GM21360 (cell line): ENCODE results near the gene IRX2.

Source experiments
- ATAC-seq: cut with Tn5 transposase; IDR thresholded peaks from one replicate; pipeline ENCODE4 v1.9.1; 2021; ENCODE audit warnings: mild to moderate bottlenecking, moderate library complexity; ENCODE audit not compliant: unreplicated experiment

Gene IRX2

GRCh38 chr5:2742921-2743679 lies 8.4 kb downstream of the IRX2 start:
- ATAC-seq = no peak

DNA sequence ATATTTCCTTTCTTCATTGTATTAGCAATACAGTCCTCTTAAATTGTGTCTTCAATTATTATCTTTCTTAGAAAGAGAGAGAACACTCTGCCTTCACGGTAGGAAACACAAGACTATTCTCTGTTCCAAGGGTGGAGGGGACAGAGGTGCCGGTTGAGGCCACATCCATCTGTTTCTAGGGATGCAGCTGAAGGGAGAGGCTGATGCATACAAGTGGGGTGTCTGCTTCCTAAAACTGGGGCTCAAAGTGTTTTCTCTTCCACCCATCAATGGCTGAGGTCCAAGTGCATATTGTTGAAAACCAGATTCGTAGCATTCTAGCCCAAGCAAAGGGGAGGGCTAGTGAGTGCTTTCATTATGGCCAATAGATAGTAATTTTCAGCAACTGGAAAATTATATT lies 9.5 kb downstream of the IRX2 start:
- ATAC-seq = no peak

DNA sequence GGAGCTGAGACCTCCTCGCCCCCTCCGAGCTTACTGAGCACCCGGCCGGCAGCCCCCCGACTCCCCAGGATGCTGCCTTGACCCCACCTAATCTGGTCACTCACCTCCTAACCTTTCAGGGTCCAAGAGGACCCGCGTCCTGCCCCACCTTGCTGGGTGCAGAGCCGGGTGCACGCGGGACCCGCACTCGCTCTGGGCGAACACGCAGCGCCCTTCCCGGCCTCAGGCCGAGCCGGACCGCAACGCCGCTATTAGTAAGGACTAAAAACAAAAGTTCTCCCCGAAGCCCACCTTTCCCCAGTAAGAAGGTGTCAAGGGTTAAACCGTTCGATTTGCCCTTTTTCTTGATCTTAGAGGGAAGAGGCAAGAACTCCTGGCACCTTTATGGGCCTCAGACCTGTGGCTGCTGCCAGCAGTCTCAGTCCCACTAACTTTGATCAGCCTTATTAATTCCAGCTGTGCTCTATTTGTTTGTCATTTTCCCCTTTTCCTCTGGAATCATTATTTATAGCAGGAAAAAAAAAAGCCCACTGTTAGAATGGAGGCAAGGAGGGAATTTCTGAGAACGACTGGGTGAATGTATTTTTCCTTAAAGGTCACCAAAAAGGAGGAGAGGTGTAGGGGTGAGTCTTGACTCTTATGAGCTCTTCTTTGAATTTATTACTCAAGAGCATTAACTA lies 10.5 kb downstream of the IRX2 start:
- ATAC-seq = no peak

DNA sequence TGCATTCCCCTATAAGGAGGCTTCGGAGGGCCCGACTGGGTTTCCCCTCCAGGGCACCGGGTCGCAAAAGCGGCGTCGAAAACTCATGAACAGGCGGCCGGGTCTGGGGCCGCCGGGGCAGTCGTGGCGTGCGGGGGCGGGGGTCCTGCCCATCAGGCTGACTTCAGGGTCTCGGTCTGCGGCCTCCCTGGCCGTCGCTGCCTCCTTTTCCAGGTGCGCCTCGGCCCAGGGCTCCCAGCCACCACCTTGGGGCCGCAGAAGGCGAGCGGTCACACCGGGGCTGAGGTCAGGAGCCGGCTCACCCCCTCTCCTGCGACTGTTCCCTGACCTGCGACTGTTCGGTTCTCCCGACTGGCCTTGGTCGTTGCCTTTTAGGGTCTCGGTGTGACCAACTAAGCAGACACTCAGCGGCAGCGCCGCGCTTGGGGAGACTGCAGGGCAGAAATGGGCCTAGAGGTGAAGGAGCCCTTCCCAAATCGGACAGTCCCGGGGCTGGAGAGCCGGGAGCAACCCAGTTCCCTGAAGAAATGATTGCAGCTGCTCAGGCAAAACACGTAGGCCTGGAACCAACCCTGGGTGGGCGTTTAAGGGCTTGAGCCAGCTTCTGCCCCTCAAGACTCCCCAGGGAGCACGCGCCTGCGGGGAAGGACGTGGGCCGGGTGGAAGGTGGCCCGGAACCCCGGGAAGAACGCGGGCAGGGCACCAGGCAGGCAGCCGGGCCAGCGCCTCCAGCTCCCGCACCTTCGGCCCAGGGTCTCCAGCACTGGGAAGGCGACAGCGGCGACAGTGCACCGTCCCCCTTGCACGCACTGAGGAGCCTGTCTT lies 11.2 kb downstream of the IRX2 start:
- no peak for ATAC-seq

- no peak for ATAC-seq
Measured at GRCh38 chr5:2739360-2740050, 12.0 kb downstream of the IRX2 start.

GRCh38 chr5:2738700-2739359 lies 12.6 kb downstream of the IRX2 start:
- ATAC-seq = no peak

GRCh38 chr5:2738156-2738699 lies 13.2 kb downstream of the IRX2 start:
- ATAC-seq = no peak

DNA sequence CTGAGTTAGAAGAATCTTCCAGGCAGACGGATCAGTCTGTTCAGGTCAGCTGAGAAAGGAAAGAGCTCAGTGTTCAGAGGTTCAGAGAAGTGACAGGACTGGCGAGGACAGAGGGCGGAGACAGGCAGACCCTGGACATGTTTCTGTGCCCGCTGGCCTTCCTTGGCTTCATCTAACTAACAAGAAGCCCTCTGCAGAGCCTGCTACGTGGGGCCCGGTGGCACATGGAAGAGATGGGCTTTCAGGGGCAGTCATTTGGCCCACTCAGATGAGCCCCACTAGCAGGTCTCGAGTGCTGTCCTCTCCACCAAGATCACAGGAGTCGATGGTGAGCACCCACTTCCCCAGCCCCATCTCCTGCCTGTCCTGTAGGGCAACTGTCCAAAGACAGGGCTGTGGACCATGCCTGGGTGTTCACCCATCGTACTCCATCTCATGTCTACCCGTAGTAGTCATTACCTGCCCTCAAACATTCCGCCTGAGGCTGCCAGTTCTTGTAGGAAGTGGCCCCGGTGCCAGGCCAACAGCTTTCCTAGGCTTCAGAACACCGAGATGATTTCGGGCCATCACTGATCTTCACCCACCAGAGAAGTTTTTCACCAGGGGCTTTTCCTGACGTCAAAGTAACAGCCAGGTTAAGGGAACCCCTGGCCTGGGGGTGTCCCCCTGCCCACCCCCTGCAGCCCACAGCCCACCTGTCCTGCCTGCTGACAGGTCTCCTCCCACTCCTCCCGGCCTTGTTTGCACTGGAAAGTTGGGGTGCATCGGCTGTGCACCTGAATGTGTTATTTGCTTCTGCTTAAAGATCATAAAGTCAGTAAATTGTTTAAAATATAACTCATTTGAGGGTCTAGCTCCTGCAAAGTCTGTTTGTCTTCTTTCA lies 14.0 kb downstream of the IRX2 start:
- ATAC-seq = no peak

GRCh38 chr5:2736872-2737271 lies 14.6 kb downstream of the IRX2 start:
- ATAC-seq = no peak

DNA sequence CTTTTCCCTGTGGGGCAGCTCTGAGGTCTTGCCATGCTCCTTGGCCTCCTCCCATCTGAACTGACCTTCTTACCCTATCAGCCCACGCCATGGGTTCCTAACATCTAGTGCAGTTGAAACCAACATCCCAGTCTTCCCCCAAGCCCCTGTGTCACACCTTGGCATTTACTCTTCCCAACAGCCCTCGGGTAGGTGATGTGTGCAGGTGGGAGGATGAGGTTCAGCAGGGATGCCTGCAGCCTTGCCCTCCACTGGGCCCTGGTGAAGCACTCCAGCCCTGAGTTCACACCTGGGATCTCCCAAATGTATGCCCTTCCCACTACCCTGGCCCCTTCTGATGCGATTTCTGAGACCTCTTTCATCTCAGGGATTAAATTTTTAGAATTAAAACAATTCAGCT lies 15.5 kb downstream of the IRX2 start:
- no peak for ATAC-seq

DNA sequence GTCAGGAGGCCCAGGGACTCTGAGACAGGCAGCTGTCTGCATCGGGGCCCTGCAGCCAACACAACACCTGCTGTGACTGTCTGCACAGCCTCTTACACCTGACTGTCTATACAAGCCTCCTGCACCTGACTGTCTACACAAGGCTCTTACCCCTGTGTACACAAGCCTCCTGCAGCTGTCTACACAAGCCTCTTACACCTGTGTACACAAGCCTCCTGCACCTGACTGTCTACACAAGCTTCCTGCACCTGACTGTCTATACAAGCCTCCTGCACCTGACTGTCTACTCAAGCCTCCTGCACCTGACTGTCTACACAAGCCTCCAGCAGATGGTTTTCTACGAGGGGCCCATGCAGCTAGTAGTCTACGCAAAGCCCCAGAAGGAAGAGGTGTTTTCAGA lies 18.6 kb downstream of the IRX2 start:
- ATAC-seq = no peak

GRCh38 chr5:2732004-2732403 lies 19.5 kb downstream of the IRX2 start:
- ATAC-seq = no peak

- no peak for ATAC-seq
Measured at GRCh38 chr5:2729189-2729588, 22.3 kb downstream of the IRX2 start.

DNA sequence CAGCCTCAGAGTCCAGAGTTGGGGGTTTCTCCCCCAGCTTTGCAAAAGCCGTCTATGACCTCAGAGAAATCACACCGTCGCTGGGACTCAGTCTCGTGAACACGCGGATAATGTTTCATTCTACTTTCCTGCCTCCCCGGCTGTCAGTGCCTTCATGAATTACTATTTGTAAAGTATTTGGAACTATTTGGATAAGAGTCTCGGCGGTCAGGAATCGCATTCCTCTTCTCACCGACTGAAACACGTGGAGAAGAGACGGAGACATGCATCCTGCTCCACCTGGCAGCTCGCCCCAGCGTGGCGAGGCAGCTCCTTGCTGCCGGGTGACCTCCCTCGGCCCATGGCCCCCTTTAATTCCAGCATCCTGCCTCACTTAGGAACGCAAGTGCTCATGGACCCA lies 23.9 kb downstream of the IRX2 start:
- no peak for ATAC-seq

- no peak for ATAC-seq
Measured at GRCh38 chr5:2725980-2726765, 25.3 kb downstream of the IRX2 start.

GRCh38 chr5:2724831-2725230 lies 26.6 kb downstream of the IRX2 start:
- no peak for ATAC-seq

- no peak for ATAC-seq
Measured at GRCh38 chr5:2724031-2724581, 27.4 kb downstream of the IRX2 start.

DNA sequence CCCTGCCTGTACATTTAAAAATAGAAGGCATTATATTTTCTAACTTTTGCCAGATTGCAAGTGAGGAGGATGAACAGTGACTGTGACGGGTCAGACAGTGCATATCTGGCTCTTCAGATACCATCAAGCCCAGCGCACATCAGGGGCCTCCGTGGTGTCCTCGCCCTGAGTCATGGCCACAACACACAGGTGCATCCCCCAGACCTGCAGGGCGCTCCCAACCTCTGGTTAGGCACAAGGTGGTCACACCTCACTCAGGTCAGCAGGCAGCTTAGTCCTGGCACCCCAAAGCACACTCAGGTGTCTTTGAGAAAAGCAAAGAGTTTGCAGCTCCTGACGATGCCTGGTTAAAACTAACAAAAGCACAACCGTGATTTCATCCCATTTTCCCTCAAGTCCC lies 28.6 kb downstream of the IRX2 start:
- ATAC-seq = no peak
